CD4-positive, alpha-beta T cell (primary cell): Measurements from ENCODE around the gene NMB. TPM values are rescaled to one million over a fixed set of nuclear protein-coding genes. Genes with fewer than 3 reads are reported as not detected.

Experiments used
- ATAC-seq: fragments of 200-7000 bp; cut with Tn5 transposase; one replicate; pipeline ENCODE4 v1.10.0; 2022; ENCODE audit warnings: mild to moderate bottlenecking; ENCODE audit not compliant: poor library complexity
- CTCF ChIA-PET: fragments of 350-600 bp; sonication (Branson Sonifier 250); formaldehyde crosslinking; loops from one replicate; lab custom pipeline; 2021; ENCODE audit warnings: antibody characterized with exemption, inconsistent platforms; lab: Charles Lee
- POLR2A ChIA-PET: fragments of 350-600 bp; sonication (Branson Sonifier 250); formaldehyde crosslinking; loops from one replicate; lab custom pipeline; 2021; ENCODE audit warnings: antibody characterized with exemption, inconsistent platforms; lab: Charles Lee
- DNase-seq, 14 experiments: peaks; one replicate each; pipeline ENCODE4 v3.0.0-alpha.2; 2013 to 2020; ENCODE audit warnings: mixed read lengths in 2 of 14
- H3K27ac ChIP-seq, 2 donors: one replicate each; pipeline versions ENCODE4 v1.5.1 to v1.7.0; 2013; ENCODE audit warnings: low read length in 2 of 2, low read depth in 1 of 2, mild to moderate bottlenecking in 1 of 2
- H3K27me3 ChIP-seq, 2 experiments: 1 replicate in 1 of 2; 2 replicates in 1 of 2; pipeline versions ENCODE4 v1.6.1 to v1.7.0; 2013; ENCODE audit warnings: low read length in 2 of 2, control low read depth in 1 of 2, mild to moderate bottlenecking in 1 of 2, moderate library complexity in 1 of 2; ENCODE audit not compliant: insufficient read depth in 2 of 2, control insufficient read depth in 1 of 2
- H3K36me3 ChIP-seq: one replicate; pipeline ENCODE4 v1.6.1; 2013; ENCODE audit warnings: low read length, control low read depth; ENCODE audit not compliant: insufficient read depth
- H3K4me1 ChIP-seq: one replicate; pipeline ENCODE4 v1.6.1; 2013; ENCODE audit warnings: low read length, control low read depth; ENCODE audit not compliant: insufficient read depth
- H3K4me3 ChIP-seq: one replicate; pipeline ENCODE4 v1.5.1; 2013; ENCODE audit warnings: mild to moderate bottlenecking, low read length, moderate library complexity
- H3K9me3 ChIP-seq, 2 experiments: 1 replicate in 1 of 2; 2 replicates in 1 of 2; pipeline versions ENCODE4 v1.6.1 to v1.7.0; 2013; ENCODE audit warnings: low read length in 2 of 2, mild to moderate bottlenecking in 2 of 2, control low read depth in 1 of 2, moderate library complexity in 1 of 2; ENCODE audit not compliant: control insufficient read depth in 1 of 2, insufficient read depth in 1 of 2
- H3K27ac Mint-ChIP-seq: one replicate; pipeline ENCODE4 v1.8.0; 2020; ENCODE audit warnings: mixed read lengths
- H3K27me3 Mint-ChIP-seq: one replicate; pipeline ENCODE4 v1.8.0; 2021; ENCODE audit warnings: mixed read lengths
- H3K36me3 Mint-ChIP-seq: one replicate; pipeline ENCODE4 v1.8.0; 2021; ENCODE audit warnings: low read depth, mixed read lengths
- H3K4me1 Mint-ChIP-seq: one replicate; pipeline ENCODE4 v1.8.0; 2021; ENCODE audit warnings: low read depth, mixed read lengths
- H3K4me3 Mint-ChIP-seq: one replicate; pipeline ENCODE4 v1.8.0; 2020; ENCODE audit warnings: mild to moderate bottlenecking, mixed read lengths
- H3K9me3 Mint-ChIP-seq: one replicate; pipeline ENCODE4 v1.8.0; 2020; ENCODE audit warnings: mixed read lengths
- intact Hi-C, 2 experiments: fragments of 100-400 bp; cut with DNase I in 1 of 2; cut with micrococcal nuclease in 1 of 2; formaldehyde crosslinking; loops; one replicate each; pipeline versions ENCODE4 v1.15.1 to v1.9.0; 2023 to 2025; cut with DNase I, micrococcal nuclease
- total RNA-seq, 174 experiments: library from RNA in 2 of 174; stranded (reverse) in 2 of 174; gene quantifications; one replicate each; pipeline ENCODE4 v1.2.3 and lab custom pipeline; 2021 to 2026
- TF ChIP-seq, protein P1 (sequence below): fragments of 200-600 bp; IDR thresholded peaks from one replicate; pipeline ENCODE4 v1.8.0; 2022; ENCODE audit warnings: antibody characterized with exemption, mild to moderate bottlenecking

Gene NMB
- total RNA-seq, 2 experiments from 2014 or later = 2.2 to 3.7 TPM

DNA sequence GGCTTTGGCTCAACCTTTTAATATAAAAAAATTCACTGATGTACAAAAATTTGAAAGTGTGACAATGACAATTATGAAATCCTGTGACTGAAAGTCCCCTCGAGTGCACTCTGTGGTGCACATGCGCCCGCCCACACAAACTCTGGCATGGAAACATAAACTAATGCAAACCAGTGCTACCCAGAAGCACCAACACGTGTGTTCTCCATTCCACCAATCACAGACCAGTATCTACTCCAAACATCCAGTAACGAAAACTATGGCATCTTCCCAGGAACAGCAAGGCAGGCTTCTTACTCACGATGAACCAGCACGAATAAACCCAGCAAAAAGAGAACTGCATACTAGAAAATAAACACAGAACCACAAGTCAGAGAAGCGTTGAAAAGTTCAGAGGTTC lies 11.7 kb upstream of the NMB start:
- DNase-seq (no peak), ATAC-seq (no peak)
- no peak overlapping the region for H3K27ac ChIP-seq
- peaks cover 65% of the 10 kb centered on the region for H3K36me3 ChIP-seq
- CTCF ChIA-PET = interaction anchor here (1.2 kb wide), 1 partner anchor 28 kb away, joined by 3 read pairs; no protein-coding TSS in a partner anchor
- peak overlapping the region; percentile 65 for H3K27ac Mint-ChIP-seq
- intact Hi-C loops = no loop called here
- TF ChIP-seq, protein P1, sequence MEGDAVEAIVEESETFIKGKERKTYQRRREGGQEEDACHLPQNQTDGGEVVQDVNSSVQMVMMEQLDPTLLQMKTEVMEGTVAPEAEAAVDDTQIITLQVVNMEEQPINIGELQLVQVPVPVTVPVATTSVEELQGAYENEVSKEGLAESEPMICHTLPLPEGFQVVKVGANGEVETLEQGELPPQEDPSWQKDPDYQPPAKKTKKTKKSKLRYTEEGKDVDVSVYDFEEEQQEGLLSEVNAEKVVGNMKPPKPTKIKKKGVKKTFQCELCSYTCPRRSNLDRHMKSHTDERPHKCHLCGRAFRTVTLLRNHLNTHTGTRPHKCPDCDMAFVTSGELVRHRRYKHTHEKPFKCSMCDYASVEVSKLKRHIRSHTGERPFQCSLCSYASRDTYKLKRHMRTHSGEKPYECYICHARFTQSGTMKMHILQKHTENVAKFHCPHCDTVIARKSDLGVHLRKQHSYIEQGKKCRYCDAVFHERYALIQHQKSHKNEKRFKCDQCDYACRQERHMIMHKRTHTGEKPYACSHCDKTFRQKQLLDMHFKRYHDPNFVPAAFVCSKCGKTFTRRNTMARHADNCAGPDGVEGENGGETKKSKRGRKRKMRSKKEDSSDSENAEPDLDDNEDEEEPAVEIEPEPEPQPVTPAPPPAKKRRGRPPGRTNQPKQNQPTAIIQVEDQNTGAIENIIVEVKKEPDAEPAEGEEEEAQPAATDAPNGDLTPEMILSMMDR = no peak
- POLR2A ChIA-PET = interaction anchor here (1.0 kb wide), 1 partner anchor 16 kb away, joined by 3 read pairs; the partner anchor contains the start of gene WDR73
- no peaks in the 10 kb centered on the region for H3K9me3 Mint-ChIP-seq
- H3K36me3 Mint-ChIP-seq = peaks cover 77% of the 10 kb centered on the region
- H3K4me3 ChIP-seq = no peak overlapping the region
- H3K9me3 ChIP-seq = no peaks in the 10 kb centered on the region
- H3K27me3 ChIP-seq = no peaks in the 10 kb centered on the region
- no peaks in the 10 kb centered on the region for H3K27me3 Mint-ChIP-seq
- no peaks in the 10 kb centered on the region for H3K4me1 Mint-ChIP-seq
- H3K4me3 Mint-ChIP-seq = no peak overlapping the region
- H3K4me1 ChIP-seq = no peaks in the 10 kb centered on the region

DNA sequence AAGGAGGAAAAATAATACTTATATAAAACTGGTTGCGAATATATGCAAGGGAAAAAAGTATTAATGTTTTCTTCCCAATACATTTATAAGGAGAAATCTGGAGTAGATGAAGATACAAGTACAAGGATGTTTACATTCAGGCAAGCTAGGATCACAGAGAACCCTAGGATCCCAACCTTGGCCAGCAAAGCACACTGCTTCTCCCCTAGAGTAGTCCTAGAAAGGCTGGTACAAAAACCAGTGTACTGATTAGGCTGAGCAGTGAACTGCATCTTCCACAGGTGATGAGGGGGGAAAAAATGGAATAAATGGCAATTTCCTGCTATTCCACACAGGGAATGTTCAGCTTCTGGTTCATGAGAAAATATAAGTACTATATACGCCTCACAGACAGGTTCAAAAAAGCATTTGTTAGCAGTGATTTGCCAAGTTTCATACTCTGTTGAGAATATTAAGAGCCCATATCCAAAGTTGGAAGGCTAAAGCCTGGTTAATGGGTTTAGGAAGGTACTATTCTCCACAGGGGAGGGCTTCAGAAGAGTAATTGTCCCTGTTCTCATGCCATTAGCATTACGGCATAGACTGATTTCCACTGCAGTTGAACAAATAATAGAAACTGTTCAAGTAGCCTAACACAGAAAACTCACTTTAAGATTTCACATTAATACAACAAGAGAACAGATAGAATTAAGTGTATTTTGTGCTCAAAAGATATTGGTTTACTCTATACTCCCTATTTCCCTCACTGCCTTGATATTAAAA lies 10.4 kb upstream of the NMB start:
- H3K9me3 Mint-ChIP-seq = no peaks in the 10 kb centered on the region
- intact Hi-C loops = no loop called here
- H3K36me3 Mint-ChIP-seq = peaks cover 71% of the 10 kb centered on the region
- H3K27ac Mint-ChIP-seq = peak overlapping the region; percentile 33
- Histone ChIP-seq H3K4me1 (no peaks in the 10 kb centered on the region), H3K27ac (no peak overlapping the region), H3K4me3 (no peak overlapping the region), H3K9me3 (no peaks in the 10 kb centered on the region), H3K27me3 (no peaks in the 10 kb centered on the region), H3K36me3 (peaks cover 56% of the 10 kb centered on the region)
- TF ChIP-seq, protein P1 = no peak
- CTCF ChIA-PET = interaction anchor here (0.6 to 1.2 kb wide), 2 partner anchors 29 to 377 kb away, joined by 3 read pairs; no protein-coding TSS in a partner anchor
- POLR2A ChIA-PET = no interaction called here
- no peaks in the 10 kb centered on the region for H3K4me1 Mint-ChIP-seq
- H3K4me3 Mint-ChIP-seq = no peak overlapping the region
- ATAC-seq = no peak
- DNase-seq = no peak
- H3K27me3 Mint-ChIP-seq = no peaks in the 10 kb centered on the region

DNA sequence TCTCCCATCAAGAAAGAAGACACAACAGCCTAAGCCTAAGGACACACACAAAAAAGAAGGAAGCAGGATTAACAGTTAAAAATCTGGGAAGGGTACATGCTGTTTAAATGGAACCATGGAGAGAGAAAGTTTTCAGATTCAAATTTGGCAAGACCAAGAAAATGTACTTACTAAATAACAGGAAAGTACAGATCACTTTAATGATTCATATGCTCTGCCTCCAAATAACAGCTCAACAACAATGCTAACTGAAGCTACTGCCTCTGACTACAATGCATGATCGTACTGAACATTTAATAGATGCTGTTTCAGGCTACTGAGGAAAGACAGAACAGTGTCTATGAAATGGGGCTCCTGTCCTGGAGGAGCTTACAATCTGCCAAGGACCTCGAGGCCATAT lies 8.4 kb upstream of the NMB start:
- Histone ChIP-seq H3K27me3 (no peaks in the 10 kb centered on the region), H3K27ac (no peak overlapping the region), H3K36me3 (peaks cover 53% of the 10 kb centered on the region), H3K4me1 (no peaks in the 10 kb centered on the region), H3K4me3 (no peak overlapping the region), H3K9me3 (no peaks in the 10 kb centered on the region)
- TF ChIP-seq, protein P1 = no peak
- CTCF ChIA-PET = interaction anchor here (0.9 to 1.8 kb wide), 2 partner anchors 8 to 79 kb away, joined by 3 to 5 read pairs; no protein-coding TSS in a partner anchor
- peaks cover 60% of the 10 kb centered on the region for H3K36me3 Mint-ChIP-seq
- ATAC-seq (no peak), DNase-seq (no peak)
- H3K9me3 Mint-ChIP-seq = no peaks in the 10 kb centered on the region
- POLR2A ChIA-PET = interaction anchor here (0.9 kb wide), 1 partner anchor 8 kb away, joined by 3 read pairs; no protein-coding TSS in a partner anchor
- no peaks in the 10 kb centered on the region for H3K27me3 Mint-ChIP-seq
- H3K27ac Mint-ChIP-seq = peak overlapping the region; percentile 5
- H3K4me3 Mint-ChIP-seq = no peak overlapping the region
- no peaks in the 10 kb centered on the region for H3K4me1 Mint-ChIP-seq
- intact Hi-C loops = no loop called here
